Left cardiac atrium (tissue), 4 donors: ENCODE measurements around the gene RSPH10B2. TPM values are rescaled to one million over a fixed set of nuclear protein-coding genes. Genes with fewer than 3 reads are reported as not detected.
"Not testable (repeated sequence)": the region's sequence is repeated elsewhere in the genome, so short reads cannot be mapped to it uniquely, and the experiment has no call there.

ENCODE experiments used
- ATAC-seq, 2 donors: fragments of 200-7000 bp; cut with Tn5 transposase; one replicate each; pipeline ENCODE4 v1.9.1; 2020; ENCODE audit warnings: mild to moderate bottlenecking in 2 of 2, moderate library complexity in 2 of 2
- DNase-seq: peaks from one replicate; pipeline ENCODE4 v3.0.0-alpha.2; 2020
- intact Hi-C, 2 donors: fragments of 100-400 bp; cut with DNase I; formaldehyde crosslinking; loops; one replicate each; pipeline versions ENCODE4 v1.14.1 to v1.15.1; 2022 to 2023
- total RNA-seq, 2 donors: library from RNA; stranded (reverse); fragmentation: NEBNext Ultra II Directional; extraction: Animal tissue kit (Norgen Biotek cat#: 25700); gene quantifications; one replicate each; pipeline ENCODE4 v1.2.1, GENCODE V29; 2021
- donor health status: DM: no; HTN: yes; CAD: no.
- donor health status: DM: no; HTN: yes; CAD: no; lungs with severe emphysema.
- donor health status: DM: yes; HTN: yes; CAD: no.
- donor health status: Dilated cardiomyopathy.

The RSPH10B2 gene
- total RNA-seq, 2 donors from 2014 or later: not detected

GRCh38 chr7:6830026-6830425, 76.1 kb downstream of the RSPH10B2 start:
- ATAC-seq, DNase-seq, intact Hi-C loops: not testable (repeated sequence)

GRCh38 chr7:6831018-6831725, 77.3 kb downstream of the RSPH10B2 start:
- ATAC-seq (no peak), DNase-seq (no peak)
- intact Hi-C loops: no loop called here

GRCh38 chr7:6833636-6834035, 79.7 kb downstream of the RSPH10B2 start:
- DNase-seq: no peak
- ATAC-seq: no peak
- intact Hi-C loops: no loop called here

GRCh38 chr7:6835521-6835920, 81.6 kb downstream of the RSPH10B2 start:
- ATAC-seq, intact Hi-C loops, DNase-seq: not testable (repeated sequence)

GRCh38 chr7:6837081-6837480, 83.2 kb downstream of the RSPH10B2 start:
- intact Hi-C loops, ATAC-seq, DNase-seq: not testable (repeated sequence)

- ATAC-seq, intact Hi-C loops, DNase-seq: not testable (repeated sequence)
These were observed 88.5 kb downstream of the RSPH10B2 start for GRCh38 chr7:6842278-6842921.

GRCh38 chr7:6843092-6843491, 89.2 kb downstream of the RSPH10B2 start:
- intact Hi-C loops, DNase-seq, ATAC-seq: not testable (repeated sequence)

- intact Hi-C loops, DNase-seq, ATAC-seq: not testable (repeated sequence)
These were observed 89.8 kb downstream of the RSPH10B2 start for GRCh38 chr7:6843654-6844053.

GRCh38 chr7:6845971-6846449, 92.1 kb downstream of the RSPH10B2 start:
- ATAC-seq, DNase-seq, intact Hi-C loops: not testable (repeated sequence)

- not testable (repeated sequence) for DNase-seq
These were observed 93.8 kb downstream of the RSPH10B2 start for GRCh38 chr7:6847751-6848150.

More at GRCh38 chr7:6847751-6848150, 93.8 kb downstream of the RSPH10B2 start:
- ATAC-seq, intact Hi-C loops: not testable (repeated sequence)

Other genes with a start within 250 kb of the RSPH10B2 start
- under 1 TPM in 1 of 2 donors, not detected in 1; 0.08 TPM for gene GRID2IP, start 202.6 kb upstream of the RSPH10B2 start, total RNA-seq
- 10 to 100 TPM; 36.5 to 43.0 TPM for gene ZDHHC4, start 176.6 kb upstream of the RSPH10B2 start, total RNA-seq
- 10 to 100 TPM; 15.1 to 17.8 TPM for gene INTS15, start 164.1 kb upstream of the RSPH10B2 start, total RNA-seq
- 10 to 100 TPM; 12.6 to 12.8 TPM for gene ZNF853, start 138.5 kb upstream of the RSPH10B2 start, total RNA-seq
- gene ZNF316, start 116.8 kb upstream of the RSPH10B2 start, total RNA-seq: 10 to 100 TPM; 16.7 to 18.3 TPM
- 10 to 100 TPM; 13.6 to 25.5 TPM for gene ZNF12, start 47.2 kb upstream of the RSPH10B2 start, total RNA-seq
- gene CCZ1B, start 72.2 kb downstream of the RSPH10B2 start, total RNA-seq: 10 to 100 TPM; 27.2 to 41.2 TPM